Breast epithelium (tissue), 4 donors: Measurements from ENCODE around the gene JAG1. TPM values are rescaled to one million over a fixed set of nuclear protein-coding genes. Genes with fewer than 3 reads are reported as not detected.
A peak's percentile ranks its signal among the peaks of the same experiment; 100 is the strongest.

Experiments
- DNase-seq, 2 donors: peaks; one replicate each; pipeline ENCODE4 v3.0.0-alpha.2; 2019; ENCODE audit warnings: low spot score in 2 of 2
- H3K27ac ChIP-seq, 2 donors: fragments of 200-600 bp; sonication (generic) in 1 of 2; one replicate each; pipeline ENCODE4 v1.5.1; 2016 to 2019; ENCODE audit warnings: mild to moderate bottlenecking in 1 of 2
- H3K27me3 ChIP-seq, 2 donors: fragments of 200-600 bp; sonication (generic) in 1 of 2; one replicate each; pipeline versions ENCODE4 v1.5.1 to v1.6.0; 2017 to 2019; ENCODE audit warnings: control low read depth in 1 of 2, mild to moderate bottlenecking in 1 of 2
- H3K36me3 ChIP-seq: fragments of 200-600 bp; one replicate; pipeline ENCODE4 v1.5.1; 2019
- H3K4me1 ChIP-seq, 2 donors: fragments of 200-600 bp; sonication (generic); one replicate each; pipeline ENCODE4 v1.5.1; 2016 to 2019; ENCODE audit warnings: control low read depth in 1 of 2
- H3K4me3 ChIP-seq, 3 donors: fragments of 200-600 bp; sonication (generic); 1 replicate in 2 of 3; 2 replicates in 1 of 3; pipeline ENCODE4 v1.5.1; 2016 to 2019; ENCODE audit warnings: mild to moderate bottlenecking in 3 of 3, moderate library complexity in 2 of 3
- H3K9me3 ChIP-seq, 2 donors: fragments of 200-600 bp; sonication (generic) in 1 of 2; one replicate each; pipeline ENCODE4 v1.5.1; 2016 to 2019; ENCODE audit warnings: control low read depth in 1 of 2
- CTCF ChIP-seq, 3 donors: fragments of 450-650 bp; IDR thresholded peaks; one replicate each; pipeline ENCODE4 v1.5.1; 2016 to 2017; ENCODE audit warnings: antibody characterized with exemption in 3 of 3, mild to moderate bottlenecking in 3 of 3, moderate library complexity in 3 of 3
- POLR2A ChIP-seq: fragments of 450-650 bp; IDR thresholded peaks from one replicate; pipeline ENCODE4 v1.6.1; 2016; ENCODE audit warnings: antibody characterized with exemption, mild to moderate bottlenecking, moderate library complexity
- POLR2AphosphoS5 ChIP-seq, 3 donors: sonication (generic); formaldehyde crosslinking; IDR thresholded peaks; one replicate each; pipeline ENCODE4 v1.6.1; 2017; ENCODE audit warnings: antibody characterized with exemption in 3 of 3
- intact Hi-C: fragments of 100-400 bp; cut with DNase I; formaldehyde crosslinking; loops from one replicate; pipeline ENCODE4 v1.15.1; 2023; ENCODE audit warnings: low total_unique reads
- total RNA-seq, 3 donors: library from RNA; depleted of rRNA; stranded (reverse); fragments of >200 nt; gene quantifications; one replicate each; pipeline ENCODE4 v1.1.0, GENCODE V29; 2016

Gene JAG1
- total RNA-seq, 3 donors from 2014 or later, result 49.0 to 97.9 (median 75.7) TPM

- no peaks in the 10 kb centered on the region for H3K27me3 ChIP-seq
- no peaks in the 10 kb centered on the region for H3K36me3 ChIP-seq
- DNase-seq, result no peak
- TF ChIP-seq CTCF (IDR thresholded peaks at IDR 0.05) (peak in 2 of 3 donors; percentile 19 to 27), POLR2AphosphoS5 (IDR thresholded peaks at IDR 0.05) (no peak), POLR2A (no peak)
- H3K4me3 ChIP-seq, result no peak overlapping the region
- intact Hi-C loops, result no loop called here
- H3K4me1 ChIP-seq, result no peaks in the 10 kb centered on the region
- H3K9me3 ChIP-seq, result no peaks in the 10 kb centered on the region
- no peak overlapping the region for H3K27ac ChIP-seq
Measured at GRCh38 chr20:10611357-10611756, 62.4 kb downstream of the JAG1 start.

- Histone ChIP-seq H3K27me3 (no peaks in the 10 kb centered on the region), H3K4me3 (no peak overlapping the region), H3K4me1 (no peaks in the 10 kb centered on the region), H3K36me3 (no peaks in the 10 kb centered on the region), H3K27ac (peak overlapping the region; percentile 72 to 76), H3K9me3 (no peaks in the 10 kb centered on the region)
- intact Hi-C loops, result no loop called here
- DNase-seq, result no peak
- TF ChIP-seq CTCF (IDR thresholded peaks at IDR 0.05) (no peak), POLR2A (no peak), POLR2AphosphoS5 (IDR thresholded peaks at IDR 0.05) (no peak)
Measured at GRCh38 chr20:10610251-10610650, 63.5 kb downstream of the JAG1 start.

GRCh38 chr20:10609770-10610169 is 64.0 kb downstream of the JAG1 start:
- Histone ChIP-seq H3K36me3 (no peaks in the 10 kb centered on the region), H3K27me3 (no peaks in the 10 kb centered on the region), H3K4me1 (no peaks in the 10 kb centered on the region), H3K9me3 (no peaks in the 10 kb centered on the region), H3K4me3 (no peak overlapping the region), H3K27ac (peak overlapping the region; percentile 72 to 94)
- intact Hi-C loops, result no loop called here
- TF ChIP-seq POLR2A (no peak), CTCF (IDR thresholded peaks at IDR 0.05) (no peak), POLR2AphosphoS5 (IDR thresholded peaks at IDR 0.05) (no peak)
- DNase-seq, result no peak

- H3K4me1 ChIP-seq, result no peaks in the 10 kb centered on the region
- TF ChIP-seq POLR2AphosphoS5 (IDR thresholded peaks at IDR 0.05) (peak in 1 of 3 donors; percentile 53), CTCF (IDR thresholded peaks at IDR 0.05) (no peak), POLR2A (no peak)
- no peak for DNase-seq
- peak overlapping the region; percentile 72 to 94 for H3K27ac ChIP-seq
- no peak overlapping the region for H3K4me3 ChIP-seq
- intact Hi-C loops, result no loop called here
- H3K27me3 ChIP-seq, result no peaks in the 10 kb centered on the region
- no peaks in the 10 kb centered on the region for H3K36me3 ChIP-seq
- no peaks in the 10 kb centered on the region for H3K9me3 ChIP-seq
Measured at GRCh38 chr20:10609276-10609675, 64.5 kb downstream of the JAG1 start.

- Histone ChIP-seq H3K4me1 (no peaks in the 10 kb centered on the region), H3K4me3 (no peak overlapping the region), H3K27me3 (no peaks in the 10 kb centered on the region), H3K27ac (peak overlapping the region; percentile 40 to 83), H3K36me3 (no peaks in the 10 kb centered on the region), H3K9me3 (no peaks in the 10 kb centered on the region)
- intact Hi-C loops, result no loop called here
- TF ChIP-seq CTCF (IDR thresholded peaks at IDR 0.05) (no peak), POLR2A (no peak), POLR2AphosphoS5 (IDR thresholded peaks at IDR 0.05) (no peak)
- no peak for DNase-seq
Measured at GRCh38 chr20:10605547-10606195, 68.1 kb downstream of the JAG1 start.
